HG03045 (cell line): ENCODE measurements around the gene PCBP1.
"Not testable (repeated sequence)": the region's sequence is repeated elsewhere in the genome, so short reads cannot be mapped to it uniquely, and the experiment has no call there.

Source experiments
- ATAC-seq: cut with Tn5 transposase; IDR thresholded peaks from one replicate; pipeline ENCODE4 v1.9.1; 2021; ENCODE audit warnings: mild to moderate bottlenecking, moderate library complexity; ENCODE audit not compliant: unreplicated experiment

The PCBP1 gene

GRCh38 chr2:70095720-70096670, 8.7 kb downstream of the PCBP1 start:
- no peak for ATAC-seq

GRCh38 chr2:70098032-70098431, 10.8 kb downstream of the PCBP1 start:
- ATAC-seq, result no peak

GRCh38 chr2:70099270-70099669, 12.0 kb downstream of the PCBP1 start:
- no peak for ATAC-seq

GRCh38 chr2:70101174-70101573, 13.9 kb downstream of the PCBP1 start:
- ATAC-seq, result no peak

GRCh38 chr2:70101686-70102085, 14.4 kb downstream of the PCBP1 start:
- ATAC-seq, result not testable (repeated sequence)

- not testable (repeated sequence) for ATAC-seq
Observed at GRCh38 chr2:70102323-70102905, 15.1 kb downstream of the PCBP1 start.

- no peak for ATAC-seq
Observed at GRCh38 chr2:70103531-70104061, 16.3 kb downstream of the PCBP1 start.

GRCh38 chr2:70104231-70105111, 17.2 kb downstream of the PCBP1 start:
- ATAC-seq, result no peak

GRCh38 chr2:70106138-70106537, 18.9 kb downstream of the PCBP1 start:
- ATAC-seq, result not testable (repeated sequence)

- not testable (repeated sequence) for ATAC-seq
Observed at GRCh38 chr2:70110397-70110796, 23.1 kb downstream of the PCBP1 start.

GRCh38 chr2:70111752-70112591, 24.7 kb downstream of the PCBP1 start:
- ATAC-seq, result no peak

- no peak for ATAC-seq
Observed at GRCh38 chr2:70113359-70114070, 26.2 kb downstream of the PCBP1 start.

GRCh38 chr2:70115646-70116442, 28.6 kb downstream of the PCBP1 start:
- peak; percentile 55 for ATAC-seq

- ATAC-seq, result no peak
Observed at GRCh38 chr2:70116936-70117552, 29.8 kb downstream of the PCBP1 start.

GRCh38 chr2:70118798-70119454, 31.6 kb downstream of the PCBP1 start:
- ATAC-seq, result no peak

- no peak for ATAC-seq
Observed at GRCh38 chr2:70121627-70122372, 34.5 kb downstream of the PCBP1 start.

- ATAC-seq, result no peak
Observed at GRCh38 chr2:70122470-70122869, 35.2 kb downstream of the PCBP1 start.
